ENCODE data around the gene SCGB1A1.

SCGB1A1 gene

DNA sequence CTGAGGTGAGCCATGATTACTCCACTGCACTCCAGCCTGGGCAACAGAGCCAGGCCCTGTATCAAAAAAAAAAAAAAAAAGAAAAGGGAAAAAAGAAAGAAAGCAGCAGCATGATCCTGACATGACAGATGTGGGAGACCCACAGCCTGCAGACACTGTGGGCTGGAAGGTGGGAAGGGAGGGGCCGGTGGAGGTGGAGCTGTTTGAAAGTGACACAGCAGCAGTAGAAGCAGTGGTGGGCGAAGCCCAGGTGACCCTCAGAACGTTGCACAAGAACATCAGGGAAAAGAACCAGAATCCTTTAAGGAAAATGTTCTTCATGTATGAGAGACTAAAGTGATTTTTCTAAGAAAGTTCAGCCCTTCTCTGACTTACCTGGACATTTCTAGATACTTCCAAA, 26.3 kb upstream of the SCGB1A1 start:
- no peak for TF ChIP-seq CTCF (conservative IDR thresholded peaks at IDR 0.05)
- H3K27ac ChIP-seq, result peak overlapping the region; percentile 42

GRCh38 chr11:62393061-62393611, 25.7 kb upstream of the SCGB1A1 start:
- peak; percentile 82 for TF ChIP-seq CTCF (conservative IDR thresholded peaks at IDR 0.05)
- peak overlapping the region; percentile 42 for H3K27ac ChIP-seq

DNA sequence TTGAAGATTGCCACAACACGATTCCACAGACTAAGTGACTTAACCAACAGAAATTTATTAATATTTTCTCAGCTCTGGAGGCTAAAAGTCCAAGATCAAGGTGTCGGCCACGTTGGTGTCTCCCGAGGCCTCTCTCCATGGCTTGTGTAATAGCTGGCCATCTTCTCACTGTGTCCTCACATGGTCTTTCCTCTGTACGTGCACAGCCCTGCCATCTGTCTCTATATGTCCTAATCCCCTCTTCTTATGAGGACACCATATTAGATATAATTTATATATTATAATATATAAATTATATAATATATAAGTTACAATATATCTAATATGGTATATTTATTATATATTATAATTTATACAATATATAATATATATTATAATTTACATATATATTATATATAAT, 25.1 kb upstream of the SCGB1A1 start:
- no peak for TF ChIP-seq CTCF (conservative IDR thresholded peaks at IDR 0.05)
- no peak overlapping the region for H3K27ac ChIP-seq

DNA sequence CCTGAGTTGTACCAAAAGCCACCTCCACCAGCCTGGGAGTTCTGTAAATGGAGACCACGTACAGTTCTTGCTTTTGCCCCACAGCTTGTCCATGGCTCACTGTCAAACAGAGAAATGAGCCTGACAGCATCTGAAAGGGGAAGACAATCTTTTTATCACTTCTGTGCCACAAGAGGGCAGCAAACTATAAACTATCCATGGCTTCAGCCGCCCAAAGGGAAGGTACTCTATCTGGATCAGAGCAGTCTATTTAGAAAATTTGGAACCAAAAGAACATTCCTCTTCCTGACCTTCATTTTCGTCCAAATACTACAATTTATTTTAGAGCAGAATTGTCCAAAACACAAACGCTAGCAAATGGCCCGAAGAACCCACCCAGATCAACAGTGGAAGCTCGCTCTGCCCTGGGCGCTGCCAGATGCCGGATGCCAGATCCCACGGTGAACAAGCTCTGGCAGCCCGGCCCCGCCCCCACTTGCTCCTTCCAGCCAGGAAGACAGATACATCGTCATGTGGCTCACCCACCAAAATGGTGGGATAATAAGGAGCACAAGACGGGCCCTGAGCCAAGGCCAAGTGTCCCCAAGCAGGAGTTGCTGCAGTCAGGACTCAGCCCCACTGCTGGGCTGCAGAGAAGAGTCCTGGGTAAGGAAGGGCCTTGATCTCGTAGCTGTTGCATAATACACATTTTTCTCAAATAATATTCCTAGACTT, 23.9 kb upstream of the SCGB1A1 start:
- TF ChIP-seq CTCF (conservative IDR thresholded peaks at IDR 0.05), result peak; percentile 73
- peak overlapping the region; percentile 71 for H3K27ac ChIP-seq

DNA sequence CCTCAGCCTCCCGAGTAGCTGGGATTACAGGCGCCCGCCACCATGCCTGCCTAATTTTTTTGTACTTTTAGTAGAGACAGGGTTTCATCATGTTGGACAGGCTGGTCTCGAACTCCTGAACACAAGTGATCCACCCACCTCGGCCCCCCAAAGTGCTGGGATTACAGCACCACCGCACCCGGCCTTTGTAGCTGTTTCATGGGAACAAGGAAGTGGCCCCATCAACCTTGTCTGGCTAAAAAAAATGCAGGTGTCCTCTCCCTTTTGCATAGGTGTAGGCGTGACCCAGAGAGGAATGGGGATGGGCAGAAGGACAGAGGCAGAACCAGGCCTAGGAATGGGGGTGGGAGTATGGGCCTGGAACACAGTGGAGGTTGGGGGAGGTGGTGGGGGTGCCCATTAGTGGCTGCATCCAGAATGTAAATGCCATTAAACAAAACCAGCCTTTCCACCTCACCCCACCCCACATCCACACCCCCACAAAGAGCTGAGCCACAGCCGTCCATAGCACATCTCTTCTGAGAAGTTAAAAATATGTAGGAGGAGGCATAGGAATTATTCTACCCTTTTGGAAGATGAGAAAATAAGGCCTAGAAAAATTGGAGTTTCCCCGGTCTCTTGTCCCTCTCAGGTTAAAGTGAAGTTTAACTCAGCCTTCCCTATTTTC, 22.8 kb upstream of the SCGB1A1 start:
- H3K27ac ChIP-seq, result peak overlapping the region; percentile 71; the same call in 1 of the 2 replicates
- no peak for TF ChIP-seq CTCF (conservative IDR thresholded peaks at IDR 0.05)

DNA sequence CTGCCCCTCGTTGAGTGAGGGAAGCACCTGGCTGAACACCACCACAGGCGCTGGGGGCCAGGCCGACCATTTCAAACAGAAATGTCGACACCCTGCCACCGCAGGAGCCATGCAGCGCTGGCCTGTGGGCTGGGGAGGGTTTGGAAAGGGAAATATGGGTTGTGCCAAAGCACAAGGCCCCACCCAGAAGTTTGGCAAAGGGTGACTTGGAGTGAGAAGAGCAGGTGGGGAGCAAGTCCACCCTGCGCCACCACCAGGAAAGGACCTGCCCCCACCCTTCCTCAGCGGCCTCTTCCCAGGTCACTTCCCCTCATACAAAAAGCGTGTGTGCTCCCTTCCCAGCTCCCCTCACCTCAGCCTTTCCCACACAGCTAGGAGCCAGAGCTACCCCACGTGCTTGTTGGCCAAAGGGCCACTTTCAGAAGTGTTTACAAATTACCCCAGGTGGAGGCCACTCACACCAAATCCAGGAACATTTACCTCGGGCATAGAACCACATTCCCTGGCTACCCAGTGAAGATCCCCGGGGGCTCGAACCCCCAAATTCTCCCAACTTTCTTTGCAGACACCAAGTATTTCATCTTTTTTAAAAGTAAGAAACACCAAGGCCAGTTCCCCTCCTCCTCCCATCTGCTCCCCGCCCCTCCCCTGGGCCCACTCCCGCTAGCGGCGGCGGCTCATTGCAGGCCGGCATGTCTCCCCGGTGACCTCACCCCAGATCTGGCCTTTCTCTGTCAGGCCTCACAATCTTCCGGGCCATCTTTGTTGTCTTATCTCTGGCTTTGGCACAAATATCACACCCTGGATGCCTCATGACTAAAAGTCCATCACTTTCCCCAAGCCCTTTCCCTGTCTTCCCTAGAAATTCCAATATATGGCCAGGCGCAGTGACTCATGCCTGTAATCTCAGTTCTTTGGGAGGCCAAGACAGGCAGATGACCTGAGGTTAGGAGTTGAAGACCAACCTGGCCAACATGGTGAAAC, 20.5 kb upstream of the SCGB1A1 start:
- H3K27ac ChIP-seq, result no peak overlapping the region
- no peak for TF ChIP-seq CTCF (conservative IDR thresholded peaks at IDR 0.05)

All from VCaP (cell line).